ENCODE measurements around the gene CAPN12.

GRCh38 chr19:38778733-38779132, 34.5 kb upstream of the CAPN12 start:
- TF ChIP-seq POLR2A (IDR thresholded peaks at IDR 0.05; ENCODE audit: low read depth, low read length) (no peak), POLR2AphosphoS5 (IDR thresholded peaks at IDR 0.05; ENCODE audit: low read depth, low read length) (no peak), PAX5 (IDR thresholded peaks at IDR 0.05; ENCODE audit: insufficient read depth, low read length, severe bottlenecking) (no peak)
